ENCODE results near the gene ASL.
"Not testable (repeated sequence)": the region's sequence is repeated elsewhere in the genome, so short reads cannot be mapped to it uniquely, and the experiment has no call there.

DNA sequence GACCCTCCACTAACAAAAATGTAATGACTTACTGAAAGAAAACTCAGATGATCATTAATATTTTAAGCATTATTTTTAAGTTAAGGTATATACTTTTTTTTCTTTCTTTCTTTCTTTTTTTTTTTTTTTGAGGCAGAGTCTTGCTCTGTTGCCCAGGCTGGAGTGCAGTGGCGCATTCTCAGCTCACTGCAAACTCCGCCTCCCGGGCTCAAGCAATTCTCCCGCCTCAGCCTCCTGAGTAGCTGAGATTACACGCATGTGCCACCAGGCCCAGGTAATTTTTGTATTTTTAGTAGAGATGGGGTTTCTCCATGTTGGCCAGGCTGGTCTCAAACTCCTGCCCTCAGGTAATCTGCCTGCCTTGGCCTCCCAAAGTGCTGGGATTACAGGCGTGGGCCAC is 26.5 kb downstream of the ASL start:
- TF ChIP-seq, protein P1, sequence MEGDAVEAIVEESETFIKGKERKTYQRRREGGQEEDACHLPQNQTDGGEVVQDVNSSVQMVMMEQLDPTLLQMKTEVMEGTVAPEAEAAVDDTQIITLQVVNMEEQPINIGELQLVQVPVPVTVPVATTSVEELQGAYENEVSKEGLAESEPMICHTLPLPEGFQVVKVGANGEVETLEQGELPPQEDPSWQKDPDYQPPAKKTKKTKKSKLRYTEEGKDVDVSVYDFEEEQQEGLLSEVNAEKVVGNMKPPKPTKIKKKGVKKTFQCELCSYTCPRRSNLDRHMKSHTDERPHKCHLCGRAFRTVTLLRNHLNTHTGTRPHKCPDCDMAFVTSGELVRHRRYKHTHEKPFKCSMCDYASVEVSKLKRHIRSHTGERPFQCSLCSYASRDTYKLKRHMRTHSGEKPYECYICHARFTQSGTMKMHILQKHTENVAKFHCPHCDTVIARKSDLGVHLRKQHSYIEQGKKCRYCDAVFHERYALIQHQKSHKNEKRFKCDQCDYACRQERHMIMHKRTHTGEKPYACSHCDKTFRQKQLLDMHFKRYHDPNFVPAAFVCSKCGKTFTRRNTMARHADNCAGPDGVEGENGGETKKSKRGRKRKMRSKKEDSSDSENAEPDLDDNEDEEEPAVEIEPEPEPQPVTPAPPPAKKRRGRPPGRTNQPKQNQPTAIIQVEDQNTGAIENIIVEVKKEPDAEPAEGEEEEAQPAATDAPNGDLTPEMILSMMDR (IDR thresholded peaks at IDR 0.05) = not testable (repeated sequence)
- not testable (repeated sequence) for TF ChIP-seq EZH2 (IDR thresholded peaks at IDR 0.05; ENCODE audit: borderline replicate concordance, insufficient read depth, low read depth, low read length, poor library complexity, severe bottlenecking)

Measured in B cell (primary cell).